Transverse colon (tissue), 4 donors: Measurements from ENCODE around the gene WWP2. TPM values are rescaled to one million over a fixed set of nuclear protein-coding genes. Genes with fewer than 3 reads are reported as not detected.
"Not testable (repeated sequence)": the region's sequence is repeated elsewhere in the genome, so short reads cannot be mapped to it uniquely, and the experiment has no call there.

Experiments
- DNase-seq: peaks from one replicate; pipeline ENCODE4 v3.0.0-alpha.2; 2019
- H3K27ac ChIP-seq, 4 donors: fragments of 200-600 bp; sonication (generic); 2 replicates each; pipeline ENCODE4 v1.5.1; 2016 to 2018; ENCODE audit warnings: inconsistent platforms in 4 of 4
- H3K27me3 ChIP-seq: fragments of 200-600 bp; sonication (generic); 2 replicates; pipeline ENCODE4 v1.5.1; 2017; ENCODE audit warnings: inconsistent platforms
- H3K36me3 ChIP-seq, 4 donors: fragments of 200-600 bp; sonication (generic); 2 replicates each; pipeline ENCODE4 v1.5.1; 2017 to 2019; ENCODE audit warnings: inconsistent platforms in 4 of 4
- H3K4me1 ChIP-seq, 4 donors: fragments of 200-600 bp; sonication (generic); 2 replicates each; pipeline ENCODE4 v1.5.1; 2017 to 2020; ENCODE audit warnings: inconsistent platforms in 4 of 4
- H3K4me3 ChIP-seq, 4 donors: fragments of 200-600 bp; sonication (generic); 1 replicate in 1 of 4; 2 replicates in 3 of 4; pipeline versions ENCODE4 v1.5.1 to v1.6.1; 2017 to 2019; ENCODE audit warnings: inconsistent platforms in 4 of 4
- H3K9me3 ChIP-seq, 2 donors: fragments of 200-600 bp; sonication (generic); 2 replicates each; pipeline ENCODE4 v1.5.1; 2017 to 2019; ENCODE audit warnings: inconsistent platforms in 2 of 2
- EP300 ChIP-seq: sonication (generic); formaldehyde crosslinking; IDR thresholded peaks from one replicate; pipeline ENCODE4 v1.6.1; 2017; ENCODE audit warnings: antibody characterized with exemption, low read depth
- POLR2A ChIP-seq: fragments of 450-650 bp; IDR thresholded peaks from one replicate; pipeline ENCODE4 v1.6.1; 2016; ENCODE audit warnings: antibody characterized with exemption, mild to moderate bottlenecking, moderate library complexity
- POLR2AphosphoS5 ChIP-seq, 3 donors: sonication (generic); formaldehyde crosslinking; IDR thresholded peaks; one replicate each; pipeline ENCODE4 v1.6.1; 2016; ENCODE audit warnings: antibody characterized with exemption in 3 of 3
- WGBS, 2 donors: methylation state at CpG; one replicate each; pipeline ENCODE4 v1.1.5; 2018; ENCODE audit warnings: low coverage in 1 of 2; 5-methylcytosine and 5-hydroxymethylcytosine counted together
- in situ Hi-C, 4 donors: fragments of 200-750 bp; cut with MboI; loops; one replicate each; pipeline versions ENCODE4 v1.15.0 to v1.15.1; 2017; ENCODE audit warnings: low sequenced_read_pairs in 3 of 4, low pct_ligation_motif_present in 1 of 4, low pct_unique_long_range_greater_than_20kb in 1 of 4
- intact Hi-C: fragments of 100-400 bp; cut with DNase I; formaldehyde crosslinking; loops from one replicate; pipeline ENCODE4 v1.15.1; 2023; ENCODE audit warnings: low total_unique reads
- total RNA-seq, 4 donors: library from RNA; depleted of rRNA; stranded (reverse); fragments of >200 nt; gene quantifications; one replicate each; pipeline ENCODE4 v1.1.0, GENCODE V29; 2016
- TF ChIP-seq, protein P1 (sequence below), 5 experiments: fragments of 200-600 bp in 3 of 5; fragments of 450-650 bp in 2 of 5; sonication (generic) in 3 of 5; IDR thresholded peaks; 1 replicate in 2 of 5; 2 replicates in 3 of 5; pipeline ENCODE4 v1.5.1; 2016 to 2017; ENCODE audit warnings: antibody characterized with exemption in 5 of 5, inconsistent platforms in 3 of 5, mild to moderate bottlenecking in 2 of 5, moderate library complexity in 1 of 5

Gene WWP2
- total RNA-seq, 4 donors from 2014 or later, result 66.8 to 157 (median 73.7) TPM

DNA sequence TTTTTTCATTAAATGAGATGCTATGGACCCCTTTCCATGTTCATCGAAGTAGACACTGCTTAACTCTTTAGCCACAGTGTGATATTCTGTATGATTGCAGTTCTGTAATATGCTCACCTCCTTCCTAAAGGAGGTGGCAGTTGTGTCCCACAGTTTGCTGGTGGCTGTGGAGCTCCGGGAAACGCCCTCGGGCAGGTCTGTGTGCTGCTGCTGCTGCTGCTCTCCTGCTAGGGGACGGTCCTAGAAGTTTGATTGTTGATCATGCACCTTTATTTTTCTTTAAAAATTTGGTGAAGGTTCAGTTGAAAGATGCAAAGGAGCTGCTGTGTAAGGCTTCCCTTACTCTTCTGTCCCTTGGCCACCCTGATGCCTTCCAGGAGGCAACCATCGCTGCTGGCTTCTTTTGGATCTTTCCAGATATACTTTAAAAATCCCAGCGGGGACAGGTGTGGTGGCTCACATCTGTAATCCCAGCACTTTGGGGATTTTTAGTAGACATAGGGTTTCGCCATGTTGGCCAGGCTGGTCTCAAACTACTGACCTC, 180.6 kb downstream of the WWP2 start:
- Histone ChIP-seq H3K4me3 (no peak overlapping the region), H3K9me3 (no peaks in the 10 kb centered on the region), H3K36me3 (peaks cover 0 to 20% (median under 1%) of the 10 kb centered on the region in 4 donors), H3K27me3 (no peaks in the 10 kb centered on the region), H3K27ac (no peak overlapping the region), H3K4me1 (no peaks in the 10 kb centered on the region)
- TF ChIP-seq EP300 (no peak), POLR2AphosphoS5 (IDR thresholded peaks at IDR 0.05) (no peak), POLR2A (no peak)
- TF ChIP-seq, protein P1, sequence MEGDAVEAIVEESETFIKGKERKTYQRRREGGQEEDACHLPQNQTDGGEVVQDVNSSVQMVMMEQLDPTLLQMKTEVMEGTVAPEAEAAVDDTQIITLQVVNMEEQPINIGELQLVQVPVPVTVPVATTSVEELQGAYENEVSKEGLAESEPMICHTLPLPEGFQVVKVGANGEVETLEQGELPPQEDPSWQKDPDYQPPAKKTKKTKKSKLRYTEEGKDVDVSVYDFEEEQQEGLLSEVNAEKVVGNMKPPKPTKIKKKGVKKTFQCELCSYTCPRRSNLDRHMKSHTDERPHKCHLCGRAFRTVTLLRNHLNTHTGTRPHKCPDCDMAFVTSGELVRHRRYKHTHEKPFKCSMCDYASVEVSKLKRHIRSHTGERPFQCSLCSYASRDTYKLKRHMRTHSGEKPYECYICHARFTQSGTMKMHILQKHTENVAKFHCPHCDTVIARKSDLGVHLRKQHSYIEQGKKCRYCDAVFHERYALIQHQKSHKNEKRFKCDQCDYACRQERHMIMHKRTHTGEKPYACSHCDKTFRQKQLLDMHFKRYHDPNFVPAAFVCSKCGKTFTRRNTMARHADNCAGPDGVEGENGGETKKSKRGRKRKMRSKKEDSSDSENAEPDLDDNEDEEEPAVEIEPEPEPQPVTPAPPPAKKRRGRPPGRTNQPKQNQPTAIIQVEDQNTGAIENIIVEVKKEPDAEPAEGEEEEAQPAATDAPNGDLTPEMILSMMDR (IDR thresholded peaks at IDR 0.05), result no peak
- no peak for DNase-seq
- intact Hi-C loops, result no loop called here
- in situ Hi-C loops, result no loop called here
- 95% methylated on average over 8 of the region's 8 CpGs; no CpG with 5 or more reads in 1 of the 2 donors for WGBS, 2 donors

DNA sequence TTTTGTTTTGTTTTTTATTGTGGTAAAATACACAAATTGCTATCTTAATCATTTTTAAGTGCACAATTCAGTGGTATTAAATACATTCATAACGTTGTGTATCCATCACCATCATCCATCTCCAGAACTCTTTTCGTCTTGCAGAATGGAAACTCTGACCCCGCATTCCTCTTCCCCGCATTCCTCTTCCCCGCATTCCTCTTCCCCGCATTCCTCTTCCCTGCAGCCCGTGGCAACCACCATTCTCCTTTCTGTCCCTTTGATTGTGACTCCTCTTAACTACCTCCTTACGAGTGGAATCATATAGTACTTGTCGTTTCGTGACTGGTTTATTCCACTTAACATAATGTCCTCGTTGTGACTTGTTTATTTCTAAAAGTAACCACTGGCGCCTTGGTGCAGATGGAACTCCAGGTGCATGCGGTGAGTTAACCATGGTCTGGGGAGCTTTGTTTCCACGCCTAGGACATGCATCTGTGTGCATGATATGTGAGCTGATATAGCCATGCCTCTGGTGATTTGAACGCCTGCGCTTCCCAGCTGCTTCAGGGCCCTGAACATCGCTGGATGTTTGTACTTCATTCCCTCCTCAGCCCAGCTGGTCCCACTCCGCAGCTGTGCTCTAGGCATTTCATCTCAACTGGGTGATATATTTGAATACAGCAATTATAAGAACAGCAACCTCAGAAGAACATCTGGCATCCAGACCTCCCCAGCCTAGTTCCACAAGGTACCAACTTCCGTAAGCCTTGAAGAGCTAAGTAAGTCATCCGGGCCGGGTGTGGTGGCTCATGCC, 181.3 kb downstream of the WWP2 start:
- H3K9me3 ChIP-seq, in situ Hi-C loops, H3K4me3 ChIP-seq, H3K27me3 ChIP-seq, H3K27ac ChIP-seq, H3K4me1 ChIP-seq, DNase-seq, intact Hi-C loops: not testable (repeated sequence)
- peaks cover 0 to 13% (median 0%) of the 10 kb centered on the region in 4 donors for H3K36me3 ChIP-seq
- WGBS, 2 donors, result 78 to 80% methylated on average over 7 to 18 of the region's 21 CpGs

DNA sequence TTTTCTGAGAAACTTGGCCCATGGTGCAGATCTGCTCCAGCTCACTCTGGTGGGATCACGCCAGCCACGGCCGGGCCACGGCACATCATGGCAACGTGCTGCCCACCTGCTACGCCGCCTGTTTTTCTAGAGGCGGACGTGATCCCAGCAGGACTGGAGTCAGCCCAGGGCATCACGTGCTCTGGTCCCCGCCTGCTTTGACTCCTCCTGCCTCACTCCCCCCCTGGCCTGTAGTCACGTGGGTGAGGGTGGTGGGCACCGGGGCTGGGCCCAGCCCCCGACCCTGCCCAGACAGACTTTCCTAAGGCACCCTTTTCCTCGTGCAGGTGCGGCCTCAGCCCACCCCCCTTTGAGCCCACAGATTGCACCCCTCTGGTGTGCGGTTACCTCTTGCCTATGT, 188.3 kb downstream of the WWP2 start:
- no CpG with 5 or more reads among the region's 17 CpGs for WGBS, 2 donors
- intact Hi-C loops, H3K9me3 ChIP-seq, DNase-seq, H3K27ac ChIP-seq, H3K36me3 ChIP-seq, H3K27me3 ChIP-seq, in situ Hi-C loops, H3K4me1 ChIP-seq, H3K4me3 ChIP-seq: not testable (repeated sequence)

DNA sequence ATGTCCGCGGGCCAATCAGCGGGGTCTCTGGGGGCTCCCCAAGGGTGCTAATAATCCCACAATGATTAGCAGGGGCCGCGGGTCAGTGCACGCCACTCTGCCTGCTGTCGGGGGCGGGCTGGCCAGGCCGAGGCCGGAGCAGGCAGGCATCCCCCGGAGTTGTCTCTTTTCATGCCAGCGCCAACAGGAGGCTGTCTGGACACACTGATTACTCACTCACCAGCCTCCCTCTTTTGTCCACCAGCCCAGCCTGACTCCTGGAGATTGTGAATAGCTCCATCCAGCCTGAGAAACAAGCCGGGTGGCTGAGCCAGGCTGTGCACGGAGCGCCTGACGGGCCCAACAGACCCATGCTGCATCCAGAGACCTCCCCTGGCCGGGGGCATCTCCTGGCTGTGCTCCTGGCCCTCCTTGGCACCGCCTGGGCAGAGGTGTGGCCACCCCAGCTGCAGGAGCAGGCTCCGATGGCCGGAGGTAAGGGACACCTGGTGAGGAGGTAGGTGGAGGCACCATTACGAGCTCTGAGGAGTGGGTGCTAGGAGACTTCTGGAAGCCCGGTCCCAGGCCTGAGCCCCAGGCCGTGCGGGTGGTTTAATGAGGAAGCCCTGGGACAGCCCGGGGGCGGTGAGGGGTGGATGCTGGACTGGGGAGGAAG, 189.0 kb downstream of the WWP2 start, which contains the start of gene CLEC18A:
Gene CLEC18A (plus strand): TSS at position 318 of the 655 bp plus-strand sequence. CDS start 33 bp downstream, at position 351.
- in situ Hi-C loops, H3K9me3 ChIP-seq, H3K27me3 ChIP-seq, DNase-seq, H3K27ac ChIP-seq, H3K4me1 ChIP-seq, H3K4me3 ChIP-seq, H3K36me3 ChIP-seq, intact Hi-C loops: not testable (repeated sequence)
- no CpG with 5 or more reads among the region's 26 CpGs for WGBS, 2 donors

DNA sequence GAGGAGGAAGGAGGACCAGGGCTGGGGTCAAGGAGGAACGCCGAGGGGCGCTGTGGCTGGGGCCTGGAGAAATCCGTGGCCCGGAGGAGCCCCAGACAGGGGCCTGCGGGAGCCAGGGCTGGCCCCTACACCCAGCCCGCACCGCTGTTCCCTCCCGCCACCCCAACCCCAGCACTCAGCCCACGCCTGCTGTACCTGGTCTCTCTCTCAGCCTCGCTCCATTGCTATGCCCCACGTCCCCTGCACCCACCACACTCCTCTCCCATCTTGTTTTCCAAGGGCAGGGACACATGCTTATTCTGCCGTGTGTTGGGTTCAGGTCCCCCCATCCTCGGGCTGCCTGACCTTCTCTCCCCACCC, 189.5 kb downstream of the WWP2 start:
- not testable (repeated sequence) for H3K4me3 ChIP-seq
- WGBS, 2 donors, result no CpG with 5 or more reads among the region's 14 CpGs

DNA sequence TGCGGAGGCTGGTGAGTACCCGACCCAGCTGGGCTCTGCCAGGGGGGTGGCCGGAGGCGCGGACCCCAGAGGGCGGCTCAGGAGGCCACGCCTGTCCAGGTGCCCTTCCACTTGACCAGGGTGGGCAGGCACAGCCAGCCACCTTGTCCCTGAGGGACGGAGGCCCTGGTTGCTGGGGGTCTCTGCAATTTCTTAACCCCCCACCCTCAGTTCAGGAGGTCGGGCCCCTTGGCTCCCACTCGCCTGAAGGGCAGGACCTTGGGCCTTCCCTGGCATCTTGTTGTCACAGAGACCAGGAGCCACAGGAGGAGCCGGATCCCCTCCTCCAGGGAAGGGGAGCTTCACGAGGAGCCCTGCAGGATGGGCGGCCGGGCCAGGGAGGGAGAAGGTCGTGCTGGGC, 190.0 kb downstream of the WWP2 start:
- H3K4me1 ChIP-seq, H3K9me3 ChIP-seq, H3K27me3 ChIP-seq, H3K27ac ChIP-seq, in situ Hi-C loops, H3K36me3 ChIP-seq, intact Hi-C loops, H3K4me3 ChIP-seq, DNase-seq: not testable (repeated sequence)
- WGBS, 2 donors, result no CpG with 5 or more reads among the region's 15 CpGs

More for the DNA sequence above, 189.5 kb downstream of the WWP2 start:
- H3K36me3 ChIP-seq, H3K27ac ChIP-seq, H3K27me3 ChIP-seq, H3K4me1 ChIP-seq, DNase-seq, in situ Hi-C loops, H3K9me3 ChIP-seq, intact Hi-C loops: not testable (repeated sequence)

DNA sequence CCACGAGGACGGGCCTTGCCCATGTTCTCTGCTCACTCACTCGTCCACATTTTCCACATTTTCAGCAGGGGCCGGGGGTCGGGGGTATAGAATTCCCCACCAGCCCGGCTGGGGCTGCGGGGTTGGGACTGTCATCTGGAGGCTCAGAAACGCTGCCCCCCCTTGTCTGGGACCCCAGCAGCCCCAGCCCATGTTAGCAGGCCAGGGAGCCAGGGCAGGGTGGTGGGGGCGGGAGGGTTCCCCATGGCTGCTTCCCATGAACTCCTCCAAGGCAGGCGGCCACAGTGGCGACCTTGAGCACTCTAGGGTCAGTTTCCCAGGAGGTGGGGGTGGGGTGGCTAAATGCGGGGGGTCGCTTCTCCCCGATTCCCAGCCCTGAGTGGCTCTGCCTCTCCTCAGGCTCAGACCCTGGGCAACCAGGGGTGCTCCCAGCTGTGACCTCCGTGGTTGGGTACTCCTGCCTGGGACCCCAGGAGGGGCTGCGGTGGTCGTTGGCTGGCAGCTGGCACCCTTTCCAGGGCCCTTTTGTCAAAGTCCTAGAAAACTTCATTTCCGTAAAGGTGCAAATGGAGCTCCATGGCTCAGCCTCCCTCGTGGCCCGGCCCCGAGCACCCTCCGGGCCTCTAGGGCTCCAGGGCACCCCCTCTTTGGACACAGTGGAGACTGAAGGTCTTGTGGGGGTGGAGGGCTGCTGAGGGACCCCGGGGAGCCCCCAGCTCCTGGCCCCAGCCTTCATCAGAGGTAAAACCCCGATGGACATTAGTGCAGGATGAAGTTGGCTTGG, 190.6 kb downstream of the WWP2 start:
- intact Hi-C loops, in situ Hi-C loops, H3K36me3 ChIP-seq, H3K4me1 ChIP-seq, H3K9me3 ChIP-seq, H3K27ac ChIP-seq, H3K27me3 ChIP-seq, DNase-seq, H3K4me3 ChIP-seq: not testable (repeated sequence)
- WGBS, 2 donors, result 91% methylated on average over 7 of the region's 24 CpGs; no CpG with 5 or more reads in 1 of the 2 donors

DNA sequence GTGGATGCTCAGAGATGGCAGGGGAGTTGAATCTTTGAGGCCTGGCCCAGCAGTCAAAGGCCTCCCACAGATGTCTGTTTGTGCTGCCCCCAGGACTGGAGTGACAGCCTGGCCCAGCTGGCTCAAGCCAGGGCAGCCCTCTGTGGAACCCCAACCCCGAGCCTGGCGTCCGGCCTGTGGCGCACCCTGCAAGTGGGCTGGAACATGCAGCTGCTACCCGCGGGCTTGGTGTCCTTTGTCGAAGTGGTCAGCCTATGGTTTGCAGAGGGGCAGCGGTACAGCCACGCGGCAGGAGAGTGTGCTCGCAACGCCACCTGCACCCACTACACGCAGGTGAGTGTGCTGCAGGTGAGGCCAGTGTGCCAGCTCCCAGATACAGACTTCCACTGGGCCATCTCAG, 192.1 kb downstream of the WWP2 start:
- DNase-seq, intact Hi-C loops, in situ Hi-C loops, H3K27me3 ChIP-seq, H3K36me3 ChIP-seq, H3K4me3 ChIP-seq, H3K4me1 ChIP-seq, H3K27ac ChIP-seq, H3K9me3 ChIP-seq: not testable (repeated sequence)
- 88% methylated on average over 6 of the region's 13 CpGs; no CpG with 5 or more reads in 1 of the 2 donors for WGBS, 2 donors

DNA sequence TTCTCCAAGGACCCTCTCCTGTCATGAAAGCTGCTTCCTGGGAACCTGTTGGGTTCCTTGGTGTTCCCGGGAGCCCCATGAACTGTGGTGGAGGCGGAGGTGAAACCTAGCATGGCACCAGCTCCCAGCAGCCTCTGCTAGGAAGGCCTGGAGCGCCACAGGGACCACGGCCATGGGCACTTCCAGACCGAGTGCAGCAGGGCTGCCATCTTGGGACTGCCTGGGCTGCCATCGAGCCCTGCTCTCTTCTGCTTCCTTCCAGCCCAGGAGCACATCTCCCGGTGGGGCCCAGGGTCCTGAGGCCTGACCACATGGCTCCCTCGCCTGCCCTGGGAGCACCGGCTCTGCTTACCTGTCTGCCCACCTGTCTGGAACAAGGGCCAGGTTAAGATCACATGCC, 201.2 kb downstream of the WWP2 start:
- in situ Hi-C loops, result not testable (repeated sequence)
- WGBS, 2 donors, result no CpG with 5 or more reads among the region's 9 CpGs

More for the DNA sequence above, 201.2 kb downstream of the WWP2 start:
- H3K4me1 ChIP-seq, H3K36me3 ChIP-seq, DNase-seq, H3K9me3 ChIP-seq, H3K27me3 ChIP-seq, H3K27ac ChIP-seq, H3K4me3 ChIP-seq, intact Hi-C loops: not testable (repeated sequence)
